HL-60 (cell line): ENCODE measurements around the gene TNIK.

Experiments used
- GABPA ChIP-seq: IDR thresholded peaks from 2 replicates; pipeline ENCODE4 v1.6.1; 2012; ENCODE audit warnings: low read depth
- POLR2AphosphoS5 ChIP-seq: IDR thresholded peaks from 2 replicates; pipeline ENCODE4 v1.6.1; 2012; ENCODE audit warnings: low read depth
- SPI1 ChIP-seq: IDR thresholded peaks from 2 replicates; pipeline ENCODE4 v1.6.1; 2012; ENCODE audit warnings: low read depth, mild to moderate bottlenecking, borderline replicate concordance
- TF ChIP-seq, protein P1 (sequence below): IDR thresholded peaks from one replicate; pipeline ENCODE4 v1.5.1; 2011; ENCODE audit warnings: low read length, control low read depth, inconsistent platforms; ENCODE audit not compliant: insufficient read depth
- TF ChIP-seq, protein P2 (sequence below): IDR thresholded peaks from 2 replicates; pipeline ENCODE4 v1.6.1; 2012; ENCODE audit warnings: low read depth; ENCODE audit not compliant: insufficient replicate concordance

DNA sequence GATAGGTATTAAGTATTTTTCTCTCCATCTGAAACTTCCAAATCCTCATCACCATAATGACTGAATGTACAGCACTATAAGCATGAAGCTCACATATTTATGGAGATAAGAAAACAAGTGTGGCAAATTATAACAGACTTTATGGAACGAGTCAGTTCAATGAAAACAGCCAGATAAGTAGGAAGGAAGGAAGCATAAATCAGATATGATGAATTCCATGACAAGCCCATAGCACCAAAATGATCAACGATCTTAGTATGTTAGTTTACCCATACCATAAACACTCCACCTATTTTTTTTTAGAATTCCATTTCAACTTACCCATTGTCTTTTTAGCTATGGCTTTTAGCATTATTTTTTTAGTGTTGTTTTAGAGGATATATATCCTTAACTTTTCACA, 169.5 kb downstream of the TNIK start:
- TF ChIP-seq POLR2AphosphoS5 (no peak), GABPA (no peak), SPI1 (no peak)
- TF ChIP-seq, protein P1, sequence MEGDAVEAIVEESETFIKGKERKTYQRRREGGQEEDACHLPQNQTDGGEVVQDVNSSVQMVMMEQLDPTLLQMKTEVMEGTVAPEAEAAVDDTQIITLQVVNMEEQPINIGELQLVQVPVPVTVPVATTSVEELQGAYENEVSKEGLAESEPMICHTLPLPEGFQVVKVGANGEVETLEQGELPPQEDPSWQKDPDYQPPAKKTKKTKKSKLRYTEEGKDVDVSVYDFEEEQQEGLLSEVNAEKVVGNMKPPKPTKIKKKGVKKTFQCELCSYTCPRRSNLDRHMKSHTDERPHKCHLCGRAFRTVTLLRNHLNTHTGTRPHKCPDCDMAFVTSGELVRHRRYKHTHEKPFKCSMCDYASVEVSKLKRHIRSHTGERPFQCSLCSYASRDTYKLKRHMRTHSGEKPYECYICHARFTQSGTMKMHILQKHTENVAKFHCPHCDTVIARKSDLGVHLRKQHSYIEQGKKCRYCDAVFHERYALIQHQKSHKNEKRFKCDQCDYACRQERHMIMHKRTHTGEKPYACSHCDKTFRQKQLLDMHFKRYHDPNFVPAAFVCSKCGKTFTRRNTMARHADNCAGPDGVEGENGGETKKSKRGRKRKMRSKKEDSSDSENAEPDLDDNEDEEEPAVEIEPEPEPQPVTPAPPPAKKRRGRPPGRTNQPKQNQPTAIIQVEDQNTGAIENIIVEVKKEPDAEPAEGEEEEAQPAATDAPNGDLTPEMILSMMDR, result no peak
- TF ChIP-seq, protein P2, sequence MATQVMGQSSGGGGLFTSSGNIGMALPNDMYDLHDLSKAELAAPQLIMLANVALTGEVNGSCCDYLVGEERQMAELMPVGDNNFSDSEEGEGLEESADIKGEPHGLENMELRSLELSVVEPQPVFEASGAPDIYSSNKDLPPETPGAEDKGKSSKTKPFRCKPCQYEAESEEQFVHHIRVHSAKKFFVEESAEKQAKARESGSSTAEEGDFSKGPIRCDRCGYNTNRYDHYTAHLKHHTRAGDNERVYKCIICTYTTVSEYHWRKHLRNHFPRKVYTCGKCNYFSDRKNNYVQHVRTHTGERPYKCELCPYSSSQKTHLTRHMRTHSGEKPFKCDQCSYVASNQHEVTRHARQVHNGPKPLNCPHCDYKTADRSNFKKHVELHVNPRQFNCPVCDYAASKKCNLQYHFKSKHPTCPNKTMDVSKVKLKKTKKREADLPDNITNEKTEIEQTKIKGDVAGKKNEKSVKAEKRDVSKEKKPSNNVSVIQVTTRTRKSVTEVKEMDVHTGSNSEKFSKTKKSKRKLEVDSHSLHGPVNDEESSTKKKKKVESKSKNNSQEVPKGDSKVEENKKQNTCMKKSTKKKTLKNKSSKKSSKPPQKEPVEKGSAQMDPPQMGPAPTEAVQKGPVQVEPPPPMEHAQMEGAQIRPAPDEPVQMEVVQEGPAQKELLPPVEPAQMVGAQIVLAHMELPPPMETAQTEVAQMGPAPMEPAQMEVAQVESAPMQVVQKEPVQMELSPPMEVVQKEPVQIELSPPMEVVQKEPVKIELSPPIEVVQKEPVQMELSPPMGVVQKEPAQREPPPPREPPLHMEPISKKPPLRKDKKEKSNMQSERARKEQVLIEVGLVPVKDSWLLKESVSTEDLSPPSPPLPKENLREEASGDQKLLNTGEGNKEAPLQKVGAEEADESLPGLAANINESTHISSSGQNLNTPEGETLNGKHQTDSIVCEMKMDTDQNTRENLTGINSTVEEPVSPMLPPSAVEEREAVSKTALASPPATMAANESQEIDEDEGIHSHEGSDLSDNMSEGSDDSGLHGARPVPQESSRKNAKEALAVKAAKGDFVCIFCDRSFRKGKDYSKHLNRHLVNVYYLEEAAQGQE, result no peak
